HG03521 (cell line): ENCODE data around the gene GABRB2.
"Not testable (repeated sequence)": the region's sequence is repeated elsewhere in the genome, so short reads cannot be mapped to it uniquely, and the experiment has no call there.

Source experiments
- ATAC-seq: cut with Tn5 transposase; IDR thresholded peaks from one replicate; pipeline ENCODE4 v1.9.1; 2021; ENCODE audit warnings: mild to moderate bottlenecking, moderate library complexity; ENCODE audit not compliant: unreplicated experiment

Gene GABRB2

GRCh38 chr5:161546470-161547301 lies at the start of gene GABRB2:
GABRB2 (minus strand) TSS chr5:161546725; CDS start chr5:161546643, 82 bp downstream.
- ATAC-seq, result peak; percentile 64

GRCh38 chr5:161585798-161586197 lies 39.3 kb upstream of the GABRB2 start:
- ATAC-seq, result no peak

GRCh38 chr5:161580621-161581020 lies 34.1 kb upstream of the GABRB2 start:
- ATAC-seq, result no peak

- ATAC-seq, result no peak
Observed at GRCh38 chr5:161572914-161573313, 26.4 kb upstream of the GABRB2 start.

- no peak for ATAC-seq
Observed at GRCh38 chr5:161566081-161566480, 19.6 kb upstream of the GABRB2 start.

GRCh38 chr5:161562446-161562845 lies 15.9 kb upstream of the GABRB2 start:
- no peak for ATAC-seq

GRCh38 chr5:161549106-161549505 lies 2.6 kb upstream of the GABRB2 start:
- no peak for ATAC-seq

GRCh38 chr5:161548487-161549094 lies 2.1 kb upstream of the GABRB2 start:
- no peak for ATAC-seq

- ATAC-seq, result no peak
Observed at GRCh38 chr5:161547738-161548486, 1.4 kb upstream of the GABRB2 start.

GRCh38 chr5:161547406-161547737 lies 847 bp upstream of the GABRB2 start:
- ATAC-seq, result no peak

- ATAC-seq, result peak; percentile 4
Observed at GRCh38 chr5:161546095-161546469, 443 bp downstream of the GABRB2 start.

- ATAC-seq, result no peak
Observed at GRCh38 chr5:161545344-161546094, 1.0 kb downstream of the GABRB2 start.

GRCh38 chr5:161544350-161544765 lies 2.2 kb downstream of the GABRB2 start:
- peak; percentile 46 for ATAC-seq

GRCh38 chr5:161539016-161539415 lies 7.5 kb downstream of the GABRB2 start:
- ATAC-seq, result no peak

GRCh38 chr5:161535762-161536161 lies 10.8 kb downstream of the GABRB2 start:
- no peak for ATAC-seq

GRCh38 chr5:161530700-161531099 lies 15.8 kb downstream of the GABRB2 start:
- ATAC-seq, result no peak

GRCh38 chr5:161513942-161514341 lies 32.6 kb downstream of the GABRB2 start:
- no peak for ATAC-seq

GRCh38 chr5:161507591-161507990 lies 38.9 kb downstream of the GABRB2 start:
- ATAC-seq, result no peak

GRCh38 chr5:161505160-161505559 lies 41.4 kb downstream of the GABRB2 start:
- ATAC-seq, result not testable (repeated sequence)

- ATAC-seq, result no peak
Observed at GRCh38 chr5:161498531-161498930, 48.0 kb downstream of the GABRB2 start.

GRCh38 chr5:161483721-161484120 lies 62.8 kb downstream of the GABRB2 start:
- no peak for ATAC-seq
